K562 (cell line): ENCODE results near the gene COL9A3. TPM values are rescaled to one million over a fixed set of nuclear protein-coding genes. Genes with fewer than 3 reads are reported as not detected.

ENCODE experiments used
- ARID3B ChIP-seq: fragments of 250-450 bp; sonication (Bioruptor Pico); IDR thresholded peaks from 2 replicates; pipeline ENCODE4 v1.4.0; 2020; ENCODE audit warnings: borderline replicate concordance
- CREM ChIP-seq: IDR thresholded peaks from 2 replicates; pipeline ENCODE4 v1.6.1; 2014; ENCODE audit warnings: antibody characterized with exemption, low read depth
- CTBP1 ChIP-seq: fragments of 450-650 bp; IDR thresholded peaks from 2 replicates; pipeline ENCODE4 v1.6.1; 2016; ENCODE audit warnings: borderline replicate concordance
- ETV6 ChIP-seq, 3 experiments: fragments of 150-350 bp in 1 of 3; sonication (generic) in 1 of 3; formaldehyde crosslinking in 1 of 3; IDR thresholded peaks; 2 replicates each; pipeline versions ENCODE4 v1.6.1 to v1.8.0; 2014 to 2022; ENCODE audit warnings: borderline replicate concordance in 2 of 3, low read depth in 2 of 3, antibody characterized with exemption in 1 of 3, low read length in 1 of 3, mild to moderate bottlenecking in 1 of 3, missing genetic modification reagents in 1 of 3
- HMGXB4 ChIP-seq: sonication (generic); formaldehyde crosslinking; IDR thresholded peaks from 2 replicates; pipeline ENCODE4 v1.8.1; 2023; ENCODE audit warnings: mild to moderate bottlenecking, missing genetic modification reagents
- IFI16 ChIP-seq: fragments of 250-450 bp; sonication (Bioruptor Pico); IDR thresholded peaks from 2 replicates; pipeline ENCODE4 v2.1.2; 2022; ENCODE audit warnings: mild to moderate bottlenecking, inconsistent platforms
- KLF13 ChIP-seq: fragments of 450-650 bp; IDR thresholded peaks from 2 replicates; pipeline ENCODE4 v1.6.1; 2016; ENCODE audit warnings: missing genetic modification characterization, low read depth, mild to moderate bottlenecking, missing compliant biosample characterization, moderate library complexity, borderline replicate concordance
- MAFK ChIP-seq: IDR thresholded peaks from 2 replicates; pipeline ENCODE4 v1.6.1; 2011; ENCODE audit warnings: low read length, improper control_type of control experiment
- MYBL2 ChIP-seq, 2 experiments: fragments of 450-650 bp in 1 of 2; sonication (generic) in 1 of 2; formaldehyde crosslinking in 1 of 2; IDR thresholded peaks; 2 replicates each; pipeline versions ENCODE4 v1.6.1 to v1.8.1; 2017 to 2022; ENCODE audit warnings: borderline replicate concordance in 1 of 2, inconsistent platforms in 1 of 2, low read depth in 1 of 2, mild to moderate bottlenecking in 1 of 2, missing genetic modification reagents in 1 of 2, moderate library complexity in 1 of 2
- NUFIP1 ChIP-seq: fragments of 450-650 bp; IDR thresholded peaks from 2 replicates; pipeline ENCODE4 v1.6.1; 2018; ENCODE audit not compliant: partially characterized antibody
- ZBTB12 ChIP-seq: fragments of 250-450 bp; sonication (Bioruptor Pico); IDR thresholded peaks from 2 replicates; pipeline ENCODE4 v1.4.0; 2020
- ZNF24 ChIP-seq: fragments of 450-650 bp; IDR thresholded peaks from 2 replicates; pipeline ENCODE4 v1.6.1; 2016
- ZNF551 ChIP-seq: fragments of 250-450 bp; sonication (Bioruptor Pico); IDR thresholded peaks from 2 replicates; pipeline ENCODE4 v1.5.0; 2021; ENCODE audit warnings: mild to moderate bottlenecking, moderate library complexity
- ZNF695 ChIP-seq: fragments of 450-650 bp; formaldehyde crosslinking; IDR thresholded peaks from 2 replicates; pipeline ENCODE4 v1.4.0; 2020; ENCODE audit warnings: mild to moderate bottlenecking, moderate library complexity
- polyA plus RNA-seq, 8 experiments: library from polyadenylated mRNA; depleted of rRNA in 4 of 8; stranded (reverse) in 5 of 8; unstranded in 3 of 8; fragments of >200 nt; fragmentation: Nextera tagmentation in 2 of 8; fragmentation: Illumina TruSeq in 1 of 8; extraction: Ambion mirVana in 2 of 8; extraction: Trizol in 1 of 8; gene quantifications; 2 replicates each; pipeline versions ENCODE4 v1.2.1 to v1.2.3, GENCODE V29; 2011 to 2014; ENCODE audit warnings: inconsistent platforms in 1 of 8, missing spikeins in 1 of 8
- total RNA-seq, 7 experiments: library from RNA; depleted of rRNA in 6 of 7; stranded (reverse); fragments of >200 nt in 6 of 7; fragmentation: Illumina TruSeq in 2 of 7; extraction: Trizol in 2 of 7; gene quantifications; 2 replicates each; pipeline versions ENCODE4 v1.2.1 to v1.2.3, GENCODE V29; 2011 to 2021; ENCODE audit warnings: low replicate concordance in 1 of 7

The COL9A3 gene
- total and polyA plus RNA-seq, 9 of the 15 experiments (the other 6 are each of a cell fraction or from before 2014, with no cell fraction given) = 0.14 to 3.6 (median 0.88) TPM; not detected in 1

- no peak for TF ChIP-seq ZBTB12 (CRISPR knock-in tag)
- TF ChIP-seq CTBP1 = peak; percentile 74; the same call in 1 of the 2 replicates
- no peak for TF ChIP-seq KLF13 (tag)
- TF ChIP-seq NUFIP1 = no peak
- TF ChIP-seq CREM = peak; percentile 91
- TF ChIP-seq ETV6 (IDR thresholded peaks at IDR 0.05; ENCODE audit: borderline replicate concordance in 1 of 2, low read depth in 2 of 2, low read length in 1 of 2) = no peak
- no peak for TF ChIP-seq ETV6 (CRISPR knock-in tag; IDR thresholded peaks at IDR 0.05; ENCODE audit: borderline replicate concordance)
- TF ChIP-seq MAFK = peak; percentile 18; the same call in 1 of the 2 replicates
- no peak for TF ChIP-seq ZNF551 (CRISPR knock-in tag)
- no peak for TF ChIP-seq HMGXB4 (CRISPR knock-in tag)
- peak; percentile 54; the same call in 1 of the 2 replicates for TF ChIP-seq ZNF24
- no peak for TF ChIP-seq ZNF695 (CRISPR knock-in tag)
- no peak for TF ChIP-seq ARID3B (CRISPR knock-in tag)
- no peak for TF ChIP-seq IFI16 (CRISPR knock-in tag)
- no peak for TF ChIP-seq MYBL2 (IDR thresholded peaks at IDR 0.05; ENCODE audit: low read depth)
- no peak for TF ChIP-seq MYBL2 (CRISPR knock-in tag; IDR thresholded peaks at IDR 0.05; ENCODE audit: borderline replicate concordance)
Measured at GRCh38 chr20:62822788-62823651, 6.2 kb downstream of the COL9A3 start (continued).
